ENCODE measurements around the gene ULK4. TPM values are rescaled to one million over a fixed set of nuclear protein-coding genes. Genes with fewer than 3 reads are reported as not detected.

The ULK4 gene
- total RNA-seq, 2 experiments from 2014 or later: 6.8 to 6.9 TPM

- Mint-ChIP-seq H3K36me3 (ENCODE audit: low read depth) (peaks cover 5% of the 10 kb centered on the region), H3K4me3 (no peak overlapping the region), H3K9me3 (peaks cover 2% of the 10 kb centered on the region), H3K27me3 (no peaks in the 10 kb centered on the region), H3K4me1 (ENCODE audit: low read depth) (no peaks in the 10 kb centered on the region), H3K27ac (no peak overlapping the region)
- POLR2A ChIA-PET: no interaction called here
- intact Hi-C loops (cut with micrococcal nuclease): no loop called here
- TF ChIP-seq CTCF (IDR thresholded peaks at IDR 0.05): no peak
- no peak for DNase-seq
- no peak for ATAC-seq
- CTCF ChIA-PET: no interaction called here
Observed at GRCh38 chr3:41854956-41855355, 106.9 kb downstream of the ULK4 start.

- H3K4me3 Mint-ChIP-seq: no peak overlapping the region
- TF ChIP-seq CTCF (IDR thresholded peaks at IDR 0.05): no peak
- ATAC-seq: no peak
- no peak for DNase-seq
- H3K27me3 Mint-ChIP-seq: no peaks in the 10 kb centered on the region
- H3K9me3 Mint-ChIP-seq: peaks cover 6% of the 10 kb centered on the region
- peaks cover 2% of the 10 kb centered on the region for H3K36me3 Mint-ChIP-seq (ENCODE audit: low read depth)
- intact Hi-C loops (cut with micrococcal nuclease): no loop called here
- ChIA-PET CTCF (no interaction called here), POLR2A (interaction anchor here (1.1 kb wide), 1 partner anchor 33 kb away, joined by 3 read pairs; no protein-coding TSS in a partner anchor)
- peaks cover 7% of the 10 kb centered on the region for H3K4me1 Mint-ChIP-seq (ENCODE audit: low read depth)
- H3K27ac Mint-ChIP-seq: no peak overlapping the region
Observed at GRCh38 chr3:41853540-41854196, 108.2 kb downstream of the ULK4 start.

GRCh38 chr3:41848753-41849574, 112.9 kb downstream of the ULK4 start:
- ChIA-PET POLR2A (no interaction called here), CTCF (no interaction called here)
- no peak overlapping the region for H3K4me3 Mint-ChIP-seq

GRCh38 chr3:41847679-41848078, 114.2 kb downstream of the ULK4 start:
- no peak for TF ChIP-seq CTCF (IDR thresholded peaks at IDR 0.05)
- H3K4me1 Mint-ChIP-seq (ENCODE audit: low read depth): peaks cover 18% of the 10 kb centered on the region
- peaks cover 11% of the 10 kb centered on the region for H3K9me3 Mint-ChIP-seq
- intact Hi-C loops (cut with micrococcal nuclease): no loop called here
- POLR2A ChIA-PET: no interaction called here
- no peak for DNase-seq
- H3K4me3 Mint-ChIP-seq: no peak overlapping the region
- H3K27me3 Mint-ChIP-seq: no peaks in the 10 kb centered on the region
- ATAC-seq: no peak
- CTCF ChIA-PET: no interaction called here
- H3K36me3 Mint-ChIP-seq (ENCODE audit: low read depth): peaks cover 12% of the 10 kb centered on the region
- H3K27ac Mint-ChIP-seq: peak overlapping the region; percentile 13

More at GRCh38 chr3:41848753-41849574, 112.9 kb downstream of the ULK4 start:
- H3K4me1 Mint-ChIP-seq (ENCODE audit: low read depth): peaks cover 18% of the 10 kb centered on the region
- H3K27ac Mint-ChIP-seq: no peak overlapping the region
- H3K9me3 Mint-ChIP-seq: peaks cover 6% of the 10 kb centered on the region
- H3K36me3 Mint-ChIP-seq (ENCODE audit: low read depth): peaks cover 2% of the 10 kb centered on the region
- ATAC-seq: no peak
- no peaks in the 10 kb centered on the region for H3K27me3 Mint-ChIP-seq
- no peak for TF ChIP-seq CTCF (IDR thresholded peaks at IDR 0.05)
- peak; percentile 4 for DNase-seq
- intact Hi-C loops (cut with micrococcal nuclease): no loop called here

GRCh38 chr3:41846850-41847249, 115.1 kb downstream of the ULK4 start:
- TF ChIP-seq CTCF (IDR thresholded peaks at IDR 0.05): no peak
- intact Hi-C loops (cut with micrococcal nuclease): no loop called here
- peaks cover 17% of the 10 kb centered on the region for H3K9me3 Mint-ChIP-seq
- H3K36me3 Mint-ChIP-seq (ENCODE audit: low read depth): peaks cover 18% of the 10 kb centered on the region
- no peak overlapping the region for H3K4me3 Mint-ChIP-seq
- ChIA-PET CTCF (no interaction called here), POLR2A (no interaction called here)
- peak; percentile 9 for DNase-seq
- H3K4me1 Mint-ChIP-seq (ENCODE audit: low read depth): peaks cover 18% of the 10 kb centered on the region
- no peak overlapping the region for H3K27ac Mint-ChIP-seq
- H3K27me3 Mint-ChIP-seq: no peaks in the 10 kb centered on the region
- peak; percentile 27 for ATAC-seq

Data from activated CD8-positive, alpha-beta T cell treated with anti-CD3 and anti-CD28 coated beads for 36 hours (primary cell).